Stimulated activated CD8-positive, alpha-beta memory T cell treated with anti-CD3 and anti-CD28 coated beads, Interleukin-7, amount 100 ng/mL, for 24 hours (primary cell): ENCODE measurements around the gene STRADA.

Experiments
- DNase-seq: peaks from one replicate; pipeline ENCODE4 v3.0.0-alpha.2; 2020; ENCODE audit warnings: low read depth

STRADA gene

DNA sequence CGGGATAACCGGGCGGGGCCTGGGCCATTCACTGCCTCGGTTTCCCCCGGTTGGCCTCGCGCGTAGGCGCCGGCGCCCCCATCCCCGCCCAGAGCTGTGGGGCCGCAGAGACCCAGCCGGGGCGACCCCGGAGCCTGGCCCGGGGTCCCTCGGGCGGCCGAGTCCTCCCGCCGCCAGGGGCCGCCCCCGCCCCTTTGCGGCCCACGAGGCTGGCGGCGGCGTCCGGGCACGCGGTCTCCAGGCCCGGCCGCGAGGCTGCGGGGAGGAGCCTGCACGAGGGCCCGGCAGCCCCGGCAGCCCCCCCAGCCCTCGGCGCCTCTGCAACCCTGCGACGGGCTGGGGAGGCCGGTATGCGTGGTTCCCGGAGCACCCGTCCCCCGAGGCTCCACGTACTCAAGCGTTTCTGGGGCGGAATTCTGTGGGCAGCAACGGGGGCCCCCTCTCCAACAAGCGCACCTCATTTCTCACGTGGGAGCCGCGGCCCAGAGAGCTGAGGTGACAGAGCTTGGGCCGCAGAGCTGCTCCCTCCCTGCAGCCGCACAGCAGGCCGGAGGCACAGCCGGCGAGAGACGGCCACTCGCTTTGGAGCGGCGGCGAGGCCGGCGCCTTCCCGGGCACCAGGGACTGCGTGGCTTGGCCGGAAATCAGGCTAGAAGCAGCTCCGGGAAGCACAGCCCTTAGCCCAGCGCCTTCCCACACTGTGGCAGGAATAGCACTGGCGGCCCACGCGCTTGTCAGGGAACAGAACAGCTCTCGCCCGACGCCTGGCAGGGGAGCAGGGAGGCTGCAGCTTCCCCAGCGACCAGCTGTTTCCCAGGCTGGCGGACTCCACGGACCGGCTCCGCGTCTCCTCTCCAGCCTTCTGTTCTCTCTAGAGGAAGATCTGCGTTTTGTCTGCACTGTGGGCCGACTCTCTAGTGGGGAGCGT lies 40.8 kb downstream of the STRADA start:
- no peak for DNase-seq

DNA sequence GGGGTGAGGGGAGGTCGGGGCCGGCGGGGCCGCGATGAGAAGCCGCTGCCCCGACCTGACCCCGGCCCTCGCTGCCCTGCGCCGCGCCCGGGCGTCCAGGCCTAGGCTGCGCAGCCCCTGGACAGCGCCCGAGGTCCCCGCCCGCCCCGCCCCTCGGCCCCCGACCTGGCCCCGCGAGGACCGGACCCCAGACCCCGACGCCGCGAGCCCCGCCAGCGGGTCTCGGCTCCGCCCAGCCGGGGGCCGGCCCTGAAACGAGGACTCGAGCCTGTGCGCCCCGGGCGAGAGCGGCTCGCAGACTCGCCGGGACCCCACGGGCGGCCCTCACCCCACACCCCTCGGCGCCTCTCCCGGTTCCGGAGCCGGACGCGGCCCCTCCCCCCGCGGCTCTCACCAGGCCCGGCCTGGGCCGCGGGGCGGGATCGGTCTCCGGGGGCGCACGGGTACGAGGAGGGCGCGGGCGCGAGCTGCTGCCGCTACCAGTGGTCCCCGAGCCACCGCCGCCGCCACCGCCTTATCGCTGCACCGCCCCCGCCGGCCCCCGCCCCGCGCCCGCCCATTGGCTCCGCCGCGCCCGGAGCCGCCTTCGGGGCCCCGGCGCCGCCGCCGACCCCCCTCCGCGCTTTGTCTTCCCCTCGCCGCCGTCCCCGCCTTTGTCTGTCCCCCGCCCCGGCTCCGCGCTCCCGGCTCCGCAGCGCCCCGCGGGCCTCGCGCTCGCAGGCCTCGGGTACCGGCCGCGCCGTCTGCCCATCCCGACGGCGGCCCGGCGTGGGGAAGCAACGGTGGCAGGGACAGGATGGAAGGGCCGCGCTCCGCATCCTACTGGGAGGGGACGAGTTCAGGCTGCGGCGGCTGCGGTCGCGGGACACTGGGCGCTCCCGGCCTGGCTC lies 41.7 kb downstream of the STRADA start, which contains the start of gene LIMD2:
Gene LIMD2 (minus strand): TSS at position 488 of the 890 bp plus-strand sequence. CDS start 827 bp downstream, outside the sequence.
- DNase-seq: no peak

DNA sequence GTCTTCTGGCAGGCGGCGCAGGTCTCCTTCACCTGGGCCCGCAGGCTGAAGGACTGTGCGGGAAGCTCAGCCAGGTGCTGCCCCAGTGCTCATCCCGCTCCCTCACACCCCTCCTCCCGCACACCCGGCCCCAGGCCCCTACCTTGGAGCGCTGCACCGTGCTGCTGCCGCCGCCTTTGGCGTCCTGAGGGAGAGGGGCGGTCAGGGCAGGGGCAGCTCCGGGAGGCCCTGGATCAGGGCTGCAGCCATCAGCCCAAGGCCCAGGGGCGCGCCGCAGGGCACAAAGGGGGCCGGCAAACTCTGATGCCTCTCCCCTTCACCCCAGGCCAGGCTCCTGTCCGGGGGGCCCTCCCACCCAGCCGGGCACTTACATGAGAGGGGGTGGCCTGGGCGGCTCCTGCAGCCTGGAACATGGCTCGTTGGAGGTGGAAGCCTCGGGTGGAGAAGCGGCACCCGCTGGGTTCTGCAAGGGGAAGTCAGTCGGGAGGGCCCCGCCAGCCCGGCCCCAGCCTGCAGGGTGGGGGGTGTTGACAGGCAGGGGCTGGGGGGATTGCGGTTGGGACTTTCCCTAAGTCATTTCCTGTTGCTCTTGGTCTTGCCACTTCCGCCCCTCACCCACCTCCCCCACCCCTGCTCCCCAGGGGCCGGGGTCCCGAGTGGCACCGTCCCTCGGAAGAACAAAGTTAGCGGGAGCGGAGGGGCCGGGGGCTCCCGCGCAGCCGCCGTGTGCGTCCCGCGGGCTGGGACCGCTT lies 42.5 kb downstream of the STRADA start:
- peak; percentile 60 for DNase-seq

DNA sequence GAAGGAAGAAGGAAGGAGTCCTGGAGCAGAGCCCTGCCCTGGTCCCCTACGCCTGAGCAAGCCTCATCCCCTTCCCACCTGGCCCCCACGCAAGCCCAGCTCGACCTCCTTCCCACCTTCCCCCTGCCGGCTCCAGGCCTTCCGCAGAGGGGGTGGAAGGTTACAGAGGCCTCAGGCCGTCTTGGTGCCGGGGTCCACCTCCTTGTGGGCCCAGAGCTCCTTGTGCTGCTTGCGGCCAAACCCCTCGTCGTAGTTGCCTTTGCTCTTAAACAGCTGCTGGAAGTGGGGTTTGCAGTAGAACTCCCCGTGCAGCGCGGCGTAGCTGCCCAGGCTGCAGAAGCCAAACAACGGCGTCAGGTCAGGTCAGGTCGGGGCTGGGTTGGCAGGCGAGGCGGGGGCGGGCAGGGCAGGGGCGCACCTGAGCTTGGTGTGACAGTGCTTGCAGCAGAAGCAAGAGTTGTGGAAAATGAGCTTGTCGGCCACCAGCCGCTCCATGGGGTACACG lies 43.2 kb downstream of the STRADA start:
- DNase-seq: no peak

DNA sequence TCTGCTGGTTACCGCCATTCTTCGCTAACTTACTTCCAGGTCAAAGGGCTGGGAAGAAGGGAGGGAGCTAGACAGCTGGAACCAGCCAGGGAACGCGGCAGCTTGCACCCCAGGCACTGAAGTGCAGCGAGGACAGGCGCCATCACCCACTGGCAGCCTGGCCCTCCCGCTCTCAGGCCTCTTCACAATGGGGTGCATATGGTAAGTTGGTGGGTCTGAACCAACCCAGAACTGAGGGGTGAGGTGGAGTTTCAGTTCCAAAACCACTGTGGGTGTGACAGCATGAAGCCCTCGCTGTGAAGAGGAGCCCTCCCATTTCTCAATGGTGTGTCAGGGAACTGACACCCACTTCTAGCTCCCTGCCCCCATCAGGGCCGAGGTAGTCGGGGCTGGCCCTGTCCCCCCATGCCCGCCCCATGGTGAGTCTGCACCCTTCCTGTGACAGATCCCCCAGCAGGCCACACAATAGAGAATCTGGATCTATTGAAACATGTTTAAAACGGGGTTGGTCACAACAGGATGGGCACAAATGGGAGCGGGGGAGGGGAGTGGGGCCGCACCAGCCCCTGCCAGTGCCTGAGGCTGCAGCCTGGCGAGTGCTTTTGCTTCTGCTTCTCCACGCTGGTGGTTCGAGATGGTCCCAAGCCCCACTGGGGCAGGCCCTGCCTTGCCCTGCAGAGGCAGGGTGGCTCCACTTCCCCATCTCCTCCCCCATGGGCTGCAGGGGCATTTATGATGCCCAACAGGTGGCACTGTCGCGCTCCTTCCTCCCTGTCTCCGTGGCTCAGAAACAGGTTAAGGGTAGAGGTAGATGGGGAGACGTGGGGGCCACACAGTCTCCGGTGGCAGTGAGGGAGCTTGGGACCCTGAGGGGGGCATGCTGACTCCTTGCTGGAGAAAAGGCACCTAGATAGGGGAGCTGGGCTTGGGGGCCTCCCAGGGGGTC lies 44.0 kb downstream of the STRADA start:
- DNase-seq: no peak

DNA sequence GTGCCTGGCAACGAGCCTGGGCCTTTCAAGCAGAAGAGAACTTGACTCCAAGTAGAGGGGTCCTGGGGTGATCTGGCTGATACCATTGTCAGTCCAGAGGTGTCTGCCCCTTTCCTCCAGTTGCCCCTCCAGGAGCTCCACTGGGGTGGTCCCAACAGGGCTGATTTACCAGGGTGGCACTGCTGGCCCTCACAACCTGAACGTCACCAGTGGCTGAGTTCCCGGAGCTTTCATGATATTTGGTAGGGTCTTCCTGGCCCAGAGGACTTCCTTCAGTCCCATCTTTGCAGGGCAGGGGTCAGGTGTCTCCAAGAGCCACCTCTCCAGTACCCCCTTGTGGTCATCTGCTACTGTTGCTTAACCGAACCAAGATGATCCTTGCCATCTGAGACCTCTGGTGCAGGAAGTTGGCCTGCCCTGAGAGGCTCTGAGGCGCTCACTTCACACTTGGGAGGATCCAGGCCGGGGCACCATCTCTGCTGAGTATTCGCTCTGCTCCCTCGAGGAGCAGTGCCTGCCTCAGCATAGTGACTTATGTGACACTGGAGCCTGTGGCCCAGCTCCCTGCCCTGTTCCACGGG lies 45.1 kb downstream of the STRADA start:
- no peak for DNase-seq

DNA sequence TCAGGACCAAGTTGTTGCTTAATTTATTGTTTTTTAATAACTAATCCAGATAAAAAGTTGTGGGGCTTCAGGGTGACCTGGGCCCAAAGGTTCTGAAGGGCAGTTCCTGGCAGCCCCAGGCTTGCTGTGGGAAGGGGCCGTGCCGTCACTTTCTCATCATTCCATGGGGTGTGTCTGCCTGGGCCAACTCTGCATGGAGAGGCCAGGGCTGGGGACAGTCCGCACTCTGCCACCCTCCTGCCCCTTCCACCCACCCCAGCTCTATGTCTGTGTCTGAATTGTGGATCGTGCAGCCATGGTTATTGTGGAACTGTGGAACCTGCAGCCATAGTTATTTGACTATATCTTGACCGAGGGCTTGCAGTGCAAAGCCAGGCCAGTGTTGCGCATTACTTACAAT lies 45.7 kb downstream of the STRADA start:
- DNase-seq: no peak

DNA sequence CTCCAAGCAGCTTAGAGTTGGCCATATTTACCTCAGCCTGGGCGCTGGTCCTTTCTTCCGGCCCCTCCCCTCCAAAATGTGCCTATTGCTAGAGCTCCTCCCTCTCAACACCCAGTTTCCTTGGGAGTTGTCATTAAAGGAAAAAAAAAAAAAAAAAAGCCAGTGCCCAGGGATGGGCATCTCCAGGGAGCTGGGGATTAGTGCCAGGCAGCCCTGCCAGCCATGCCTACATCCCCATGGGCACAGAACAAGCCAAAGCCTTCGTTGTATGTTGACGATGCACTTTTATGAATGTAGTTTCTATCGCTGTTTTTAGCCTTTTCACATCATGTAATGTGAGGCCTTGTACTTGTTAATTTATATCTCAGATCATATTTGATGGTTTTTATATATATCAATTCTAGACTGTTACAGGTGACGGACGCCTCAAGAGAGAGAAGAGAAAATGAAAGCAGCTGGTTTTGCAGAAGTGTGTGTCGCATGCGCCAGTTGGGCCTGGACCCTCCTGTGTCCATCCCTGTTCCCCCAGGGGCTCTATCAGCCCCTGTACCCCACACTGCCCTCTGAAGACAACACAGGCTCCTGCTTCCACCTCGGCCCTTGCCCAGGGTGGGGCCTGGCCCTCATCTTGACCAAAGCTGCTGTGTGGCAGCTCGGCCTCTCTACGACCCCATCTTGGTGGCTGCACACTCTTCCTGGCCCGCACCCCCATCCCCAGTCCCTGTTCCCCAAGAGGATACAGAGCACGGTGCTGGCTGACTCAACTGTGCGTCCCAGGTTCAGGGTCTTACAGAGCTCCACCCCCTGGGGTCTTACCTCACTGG lies 46.4 kb downstream of the STRADA start:
- DNase-seq: no peak

DNA sequence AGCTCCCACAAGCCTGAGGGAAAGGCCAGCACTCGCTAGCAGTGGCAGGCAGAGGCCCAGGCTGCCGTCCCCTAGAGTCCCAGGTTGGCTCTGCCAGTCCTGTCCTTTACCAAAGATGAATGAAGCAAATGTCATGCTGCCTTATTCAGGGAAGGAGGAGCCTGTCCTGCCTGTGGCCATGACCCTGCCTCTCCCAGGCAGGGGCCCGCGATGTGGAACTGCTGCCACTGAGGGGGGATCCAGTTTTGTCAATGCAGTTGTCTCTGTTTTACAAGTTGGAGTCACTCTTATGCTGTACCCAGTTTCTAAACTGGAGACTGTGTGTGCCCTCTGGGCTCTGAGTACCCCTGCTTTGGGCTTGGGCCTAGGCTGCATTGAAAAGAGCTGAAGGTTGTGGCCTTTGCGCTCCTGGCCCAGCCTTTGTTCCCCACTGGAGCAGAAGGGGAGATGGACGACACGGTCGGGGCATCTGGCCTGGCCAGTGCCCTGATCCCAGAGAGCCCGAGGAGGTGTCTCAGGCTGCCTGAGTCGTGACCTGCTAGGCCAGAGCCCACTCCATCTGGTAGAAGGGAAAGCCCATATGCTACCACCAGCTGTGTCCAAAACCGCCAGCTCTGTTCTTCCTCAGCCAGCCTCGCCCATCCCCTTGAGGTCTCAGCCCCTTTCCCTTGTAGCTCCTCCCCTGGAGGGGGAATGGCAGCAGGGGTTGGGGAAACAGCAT lies 47.2 kb downstream of the STRADA start:
- DNase-seq: no peak

DNA sequence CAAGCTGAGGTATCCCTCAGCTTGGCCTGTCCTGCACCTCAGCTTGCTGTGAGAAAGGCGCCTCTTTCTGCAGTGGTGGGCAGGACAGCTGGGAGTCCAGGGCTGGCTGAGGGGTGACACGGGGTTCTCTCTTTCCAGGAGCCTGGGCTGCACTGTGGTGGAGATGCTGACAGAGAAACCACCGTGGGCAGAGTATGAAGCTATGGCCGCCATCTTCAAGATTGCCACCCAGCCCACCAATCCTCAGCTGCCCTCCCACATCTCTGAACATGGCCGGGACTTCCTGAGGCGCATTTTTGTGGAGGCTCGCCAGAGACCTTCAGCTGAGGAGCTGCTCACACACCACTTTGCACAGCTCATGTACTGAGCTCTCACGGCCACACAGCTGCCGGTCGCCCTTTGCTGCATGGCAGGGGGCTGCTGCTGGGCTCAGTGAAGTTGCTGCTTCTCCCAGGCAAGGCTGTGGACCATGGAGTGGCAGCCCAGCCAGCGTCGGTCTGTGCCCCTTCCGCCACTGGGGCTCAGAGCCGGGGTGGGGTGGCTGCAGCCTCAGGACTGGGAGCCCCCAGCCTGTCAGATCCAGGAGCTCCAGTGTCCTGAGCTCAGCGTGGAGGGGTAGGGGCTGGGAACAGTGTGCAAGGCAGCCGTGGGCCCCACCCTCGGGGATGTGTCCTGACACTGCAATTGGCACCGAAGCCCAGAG lies 48.0 kb downstream of the STRADA start:
- DNase-seq: no peak

DNA sequence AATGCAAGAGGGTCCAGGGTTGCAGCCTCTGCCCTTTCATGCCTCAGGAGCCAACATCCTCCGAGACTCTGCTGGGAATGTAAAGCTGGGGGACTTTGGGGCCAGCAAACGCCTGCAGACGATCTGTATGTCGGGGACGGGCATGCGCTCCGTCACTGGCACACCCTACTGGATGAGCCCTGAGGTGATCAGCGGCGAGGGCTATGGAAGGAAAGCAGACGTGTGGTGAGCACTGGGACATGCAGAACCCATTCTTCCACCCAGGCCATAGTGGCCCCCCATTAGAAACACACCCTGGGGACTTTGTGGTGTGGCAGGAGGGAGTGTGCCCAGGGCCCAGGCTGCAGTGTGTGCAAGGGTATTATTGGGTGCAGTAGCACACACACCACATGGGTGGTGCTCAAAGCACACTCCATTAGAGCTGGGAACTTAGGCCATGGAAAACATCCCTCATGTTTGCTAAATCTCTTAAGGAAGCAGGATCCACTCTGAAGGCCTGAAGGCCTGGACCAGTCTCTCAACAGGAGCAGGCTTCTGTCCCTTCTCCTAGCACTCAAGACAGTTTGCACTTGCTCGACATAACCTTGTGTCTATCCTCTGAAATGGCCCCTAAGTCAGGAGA lies 49.3 kb downstream of the STRADA start:
- DNase-seq: no peak

DNA sequence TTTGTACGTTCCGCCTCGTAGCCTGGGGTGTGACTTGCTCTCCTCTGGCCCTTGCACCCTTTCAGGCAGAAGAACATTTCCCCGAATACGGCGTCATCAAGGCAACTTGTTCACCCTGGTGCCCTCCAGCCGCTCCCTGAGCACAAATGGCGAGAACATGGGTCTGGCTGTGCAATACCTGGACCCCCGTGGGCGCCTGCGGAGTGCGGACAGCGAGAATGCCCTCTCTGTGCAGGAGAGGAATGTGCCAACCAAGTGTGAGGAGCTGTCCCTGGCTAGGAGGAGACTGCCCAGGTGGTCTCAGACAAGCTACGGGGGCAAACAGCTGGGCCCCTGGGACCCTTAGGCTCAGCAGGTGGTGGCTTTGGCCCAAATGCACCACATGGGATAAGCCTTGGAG lies 52.1 kb downstream of the STRADA start:
- no peak for DNase-seq

DNA sequence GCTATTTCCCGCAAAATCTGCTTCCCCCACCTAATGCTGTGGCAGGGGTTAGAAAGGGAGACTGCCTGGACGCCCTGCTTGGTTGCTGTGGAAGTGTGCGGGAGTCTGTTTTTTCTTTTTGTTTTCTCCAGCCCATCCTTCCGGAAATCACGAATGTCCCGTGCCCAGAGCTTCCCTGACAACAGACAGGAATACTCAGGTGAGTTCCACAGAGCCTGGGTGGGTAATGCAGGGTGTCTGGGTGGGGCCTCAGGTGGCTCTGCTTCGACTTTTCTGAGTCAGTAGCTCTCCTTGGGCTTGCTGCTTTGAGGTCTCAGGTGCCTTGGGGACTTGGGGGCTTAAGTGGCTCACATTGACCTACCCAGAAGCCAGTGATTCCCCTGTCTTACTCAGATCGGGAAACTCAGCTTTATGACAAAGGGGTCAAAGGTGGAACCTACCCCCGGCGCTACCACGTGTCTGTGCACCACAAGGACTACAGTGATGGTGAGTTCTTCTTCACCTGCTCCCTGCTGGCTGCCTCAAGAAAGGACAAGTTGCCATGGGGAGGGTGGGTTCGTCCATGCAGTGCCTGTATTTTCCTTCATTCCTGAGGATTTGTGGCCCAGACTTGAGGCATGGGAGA lies 53.1 kb downstream of the STRADA start:
- DNase-seq: no peak

DNA sequence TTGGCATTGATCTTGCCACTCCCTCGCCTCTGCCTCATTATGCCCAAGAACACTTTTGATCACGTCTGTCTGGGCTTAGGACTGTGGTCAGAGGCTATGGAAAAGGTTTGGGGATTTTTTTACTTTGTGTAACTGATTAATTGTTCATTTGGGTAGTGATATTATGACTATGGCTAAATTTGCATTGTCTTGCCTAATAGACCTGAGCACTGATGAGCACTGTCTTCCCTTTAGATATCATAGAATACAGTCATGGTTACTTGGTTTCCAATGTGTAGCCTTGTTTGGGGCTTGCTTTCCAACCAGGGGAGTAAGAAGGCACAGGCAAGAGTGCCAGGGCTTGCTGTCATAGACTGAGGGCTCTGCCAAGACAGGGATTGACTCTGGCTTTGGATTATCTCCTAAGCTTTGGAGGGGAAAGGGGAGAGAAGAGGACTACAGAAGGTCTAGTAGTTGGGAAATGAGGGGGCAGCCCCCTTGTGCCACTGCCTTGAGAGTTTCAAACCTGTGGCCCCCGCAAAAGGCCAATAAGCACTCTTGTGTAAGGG lies 55.4 kb downstream of the STRADA start:
- DNase-seq: no peak

DNA sequence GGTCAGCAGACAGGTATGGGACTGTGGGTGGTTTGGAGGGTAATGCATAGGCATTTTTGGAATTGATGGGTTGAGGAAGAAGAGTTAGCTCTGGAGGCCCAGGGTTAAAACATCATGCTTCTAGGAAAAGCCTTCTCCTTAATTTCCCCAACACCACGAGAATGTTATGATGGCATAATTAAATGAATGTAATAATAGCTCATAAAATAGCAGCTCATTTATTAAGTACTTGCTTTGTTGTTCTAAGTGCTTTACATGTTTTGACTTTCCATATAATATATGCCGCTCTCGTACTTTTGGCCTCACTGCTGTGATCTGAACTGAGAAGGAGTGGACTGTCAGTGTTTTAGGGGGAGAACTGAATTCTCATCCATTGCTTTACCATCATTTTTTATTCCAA lies 56.0 kb downstream of the STRADA start:
- DNase-seq: no peak

DNA sequence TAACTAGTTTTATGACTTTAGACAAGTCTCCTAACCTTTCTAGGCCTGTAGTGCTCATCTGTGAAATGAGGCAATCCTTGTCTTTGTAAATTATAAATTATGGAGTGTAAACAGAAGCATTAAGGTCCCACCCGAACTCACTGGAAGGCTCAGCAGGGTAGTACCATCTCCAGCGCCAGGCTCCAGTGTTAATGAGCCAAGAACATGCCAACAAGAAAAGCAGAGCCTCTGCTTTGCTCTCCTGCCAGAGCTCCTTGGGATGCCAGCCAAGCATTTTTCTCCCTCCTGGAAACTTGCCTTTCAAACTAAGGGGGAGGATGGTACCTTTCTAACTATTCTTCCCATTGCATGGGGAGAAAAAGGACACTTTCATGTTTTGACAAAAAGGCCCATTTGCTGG lies 56.6 kb downstream of the STRADA start:
- DNase-seq: no peak

DNA sequence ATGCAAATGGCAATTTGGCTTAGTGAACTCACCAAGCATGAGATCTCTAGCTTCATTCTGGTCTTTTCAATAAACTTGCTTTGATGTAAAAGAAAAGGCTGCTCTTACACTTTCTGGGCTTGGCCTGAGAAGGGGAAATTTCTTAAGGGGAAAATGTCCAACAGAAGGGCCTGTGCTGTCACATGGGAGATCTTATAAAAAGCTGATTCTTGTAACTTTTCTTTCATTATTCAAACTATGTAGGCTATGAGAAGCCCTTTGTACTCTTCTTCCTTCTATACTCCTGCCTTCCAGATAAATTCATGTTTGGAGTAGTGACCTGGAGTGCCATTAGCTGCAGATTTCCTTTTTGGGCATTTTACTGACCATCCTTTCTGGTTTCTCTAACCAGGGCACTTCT lies 58.6 kb downstream of the STRADA start:
- DNase-seq: no peak
